ENCODE results near the gene IQCH.

Gene IQCH

GRCh38 chr15:67329984-67330733 lies 75.6 kb downstream of the IQCH start:
- Histone ChIP-seq H3K4me1 (ENCODE audit: control insufficient read depth in 1 of 2, insufficient read depth in 1 of 2, low read depth in 1 of 2, low read length in 1 of 2) (no peaks in the 10 kb centered on the region), H3K27ac (no peak overlapping the region), H3K4me3 (ENCODE audit: low read depth in 1 of 2, low read length in 1 of 2) (no peak overlapping the region), H3K27me3 (no peaks in the 10 kb centered on the region), H3K36me3 (no peaks in the 10 kb centered on the region), H3K9me3 (no peaks in the 10 kb centered on the region)
- TF ChIP-seq, protein P1, sequence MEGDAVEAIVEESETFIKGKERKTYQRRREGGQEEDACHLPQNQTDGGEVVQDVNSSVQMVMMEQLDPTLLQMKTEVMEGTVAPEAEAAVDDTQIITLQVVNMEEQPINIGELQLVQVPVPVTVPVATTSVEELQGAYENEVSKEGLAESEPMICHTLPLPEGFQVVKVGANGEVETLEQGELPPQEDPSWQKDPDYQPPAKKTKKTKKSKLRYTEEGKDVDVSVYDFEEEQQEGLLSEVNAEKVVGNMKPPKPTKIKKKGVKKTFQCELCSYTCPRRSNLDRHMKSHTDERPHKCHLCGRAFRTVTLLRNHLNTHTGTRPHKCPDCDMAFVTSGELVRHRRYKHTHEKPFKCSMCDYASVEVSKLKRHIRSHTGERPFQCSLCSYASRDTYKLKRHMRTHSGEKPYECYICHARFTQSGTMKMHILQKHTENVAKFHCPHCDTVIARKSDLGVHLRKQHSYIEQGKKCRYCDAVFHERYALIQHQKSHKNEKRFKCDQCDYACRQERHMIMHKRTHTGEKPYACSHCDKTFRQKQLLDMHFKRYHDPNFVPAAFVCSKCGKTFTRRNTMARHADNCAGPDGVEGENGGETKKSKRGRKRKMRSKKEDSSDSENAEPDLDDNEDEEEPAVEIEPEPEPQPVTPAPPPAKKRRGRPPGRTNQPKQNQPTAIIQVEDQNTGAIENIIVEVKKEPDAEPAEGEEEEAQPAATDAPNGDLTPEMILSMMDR (IDR thresholded peaks at IDR 0.05): no peak

DNA sequence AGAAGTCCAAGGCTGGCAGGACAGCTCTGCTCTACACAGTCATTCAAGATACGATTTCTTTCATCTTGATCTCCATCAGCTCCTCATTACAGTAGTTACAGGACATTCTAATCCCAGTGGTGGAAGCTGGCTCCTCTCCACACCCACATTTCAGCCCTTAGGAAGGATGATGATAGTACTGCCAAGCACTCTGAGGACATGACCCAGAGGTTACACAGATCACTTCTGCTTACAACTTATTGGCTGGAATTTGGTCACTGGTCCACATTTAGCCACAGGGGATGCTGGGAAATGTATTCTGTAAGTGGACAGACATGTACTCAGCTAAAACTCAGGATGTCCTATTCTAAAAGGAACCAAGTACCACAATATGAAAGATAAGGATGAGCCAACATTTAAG lies 77.1 kb downstream of the IQCH start:
- H3K27ac ChIP-seq: no peak overlapping the region
- no peak overlapping the region for H3K4me3 ChIP-seq (ENCODE audit: low read depth in 1 of 2, low read length in 1 of 2)
- H3K9me3 ChIP-seq: no peaks in the 10 kb centered on the region
- H3K36me3 ChIP-seq: no peaks in the 10 kb centered on the region
- H3K4me1 ChIP-seq (ENCODE audit: control insufficient read depth in 1 of 2, insufficient read depth in 1 of 2, low read depth in 1 of 2, low read length in 1 of 2): no peaks in the 10 kb centered on the region
- H3K27me3 ChIP-seq: no peaks in the 10 kb centered on the region
- TF ChIP-seq, protein P1 (IDR thresholded peaks at IDR 0.05): no peak

DNA sequence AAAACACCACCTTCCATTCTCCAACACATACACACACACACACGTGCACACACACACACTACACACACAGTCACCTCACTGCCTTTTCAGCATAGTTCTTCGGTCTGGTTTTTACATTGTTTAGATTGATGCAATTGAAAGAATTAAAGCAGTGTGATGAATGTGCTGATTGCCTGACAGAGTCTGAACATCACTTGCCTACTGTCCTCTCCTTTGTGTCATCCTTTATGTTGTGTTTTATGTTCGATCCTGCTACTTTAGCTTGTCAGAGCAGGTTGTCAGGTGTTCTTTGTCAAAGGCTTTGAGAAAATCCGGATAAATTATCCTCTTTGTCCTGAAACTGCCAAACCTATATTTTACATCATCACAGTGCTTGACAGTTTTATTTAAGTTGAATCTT lies 80.4 kb downstream of the IQCH start:
- TF ChIP-seq, protein P1 (IDR thresholded peaks at IDR 0.05): no peak
- H3K27me3 ChIP-seq: no peaks in the 10 kb centered on the region
- H3K9me3 ChIP-seq: no peaks in the 10 kb centered on the region
- no peak overlapping the region for H3K27ac ChIP-seq
- H3K4me3 ChIP-seq (ENCODE audit: low read depth in 1 of 2, low read length in 1 of 2): no peak overlapping the region
- no peaks in the 10 kb centered on the region for H3K4me1 ChIP-seq (ENCODE audit: control insufficient read depth in 1 of 2, insufficient read depth in 1 of 2, low read depth in 1 of 2, low read length in 1 of 2)
- no peaks in the 10 kb centered on the region for H3K36me3 ChIP-seq

- TF ChIP-seq, protein P1 (IDR thresholded peaks at IDR 0.05): no peak
- no peaks in the 10 kb centered on the region for H3K9me3 ChIP-seq
- no peaks in the 10 kb centered on the region for H3K36me3 ChIP-seq
- H3K27me3 ChIP-seq: no peaks in the 10 kb centered on the region
- H3K27ac ChIP-seq: no peak overlapping the region
- H3K4me3 ChIP-seq (ENCODE audit: low read depth in 1 of 2, low read length in 1 of 2): no peak overlapping the region
- no peaks in the 10 kb centered on the region for H3K4me1 ChIP-seq (ENCODE audit: control insufficient read depth in 1 of 2, insufficient read depth in 1 of 2, low read depth in 1 of 2, low read length in 1 of 2)
These were observed 81.1 kb downstream of the IQCH start for GRCh38 chr15:67335534-67336222.

GRCh38 chr15:67340630-67341029 lies 86.0 kb downstream of the IQCH start:
- H3K36me3 ChIP-seq: no peaks in the 10 kb centered on the region
- TF ChIP-seq, protein P1 (IDR thresholded peaks at IDR 0.05): no peak
- H3K4me1 ChIP-seq (ENCODE audit: control insufficient read depth in 1 of 2, insufficient read depth in 1 of 2, low read depth in 1 of 2, low read length in 1 of 2): no peaks in the 10 kb centered on the region
- no peaks in the 10 kb centered on the region for H3K9me3 ChIP-seq
- no peak overlapping the region for H3K4me3 ChIP-seq (ENCODE audit: low read depth in 1 of 2, low read length in 1 of 2)
- no peak overlapping the region for H3K27ac ChIP-seq
- no peaks in the 10 kb centered on the region for H3K27me3 ChIP-seq

All from neutrophil (primary cell).